Activated CD4-positive, alpha-beta T cell treated with anti-CD3 and anti-CD28 coated beads for 36 hours (primary cell): Measurements from ENCODE around the gene CYP21A2. TPM values are rescaled to one million over a fixed set of nuclear protein-coding genes. Genes with fewer than 3 reads are reported as not detected.
"Not testable (repeated sequence)": the region's sequence is repeated elsewhere in the genome, so short reads cannot be mapped to it uniquely, and the experiment has no call there.

Source experiments
- ATAC-seq: fragments of 200-7000 bp; cut with Tn5 transposase; one replicate; pipeline ENCODE4 v1.10.0; 2021; ENCODE audit warnings: mild to moderate bottlenecking, moderate library complexity
- CTCF ChIA-PET: fragments of 350-600 bp; sonication (Branson Sonifier 250); formaldehyde crosslinking; loops from one replicate; lab custom pipeline; 2021; ENCODE audit warnings: antibody characterized with exemption; lab: Charles Lee
- POLR2A ChIA-PET: fragments of 350-600 bp; sonication (Branson Sonifier 250); formaldehyde crosslinking; loops from one replicate; lab custom pipeline; 2021; ENCODE audit warnings: antibody characterized with exemption, inconsistent platforms; lab: Charles Lee
- DNase-seq: peaks from one replicate; pipeline ENCODE4 v3.0.0-alpha.2; 2020
- H3K27ac Mint-ChIP-seq: one replicate; pipeline ENCODE4 v1.8.0; 2021; ENCODE audit warnings: mixed read lengths
- H3K27me3 Mint-ChIP-seq: one replicate; pipeline ENCODE4 v1.8.0; 2021; ENCODE audit warnings: mixed read lengths
- H3K36me3 Mint-ChIP-seq: one replicate; pipeline ENCODE4 v1.8.0; 2021; ENCODE audit warnings: low read depth, mixed read lengths
- H3K4me1 Mint-ChIP-seq: one replicate; pipeline ENCODE4 v1.8.0; 2021; ENCODE audit warnings: mixed read lengths
- H3K4me3 Mint-ChIP-seq: one replicate; pipeline ENCODE4 v1.8.0; 2021; ENCODE audit warnings: mild to moderate bottlenecking, moderate library complexity, mixed read lengths
- H3K9me3 Mint-ChIP-seq: one replicate; pipeline ENCODE4 v1.8.0; 2021; ENCODE audit warnings: low read depth, mixed read lengths
- intact Hi-C, 2 experiments: fragments of 100-400 bp; cut with DNase I in 1 of 2; cut with micrococcal nuclease in 1 of 2; formaldehyde crosslinking; loops; one replicate each; pipeline versions ENCODE4 v1.14.2 to v1.15.1; 2022 to 2024; cut with DNase I, micrococcal nuclease
- total RNA-seq, 2 experiments: library from RNA; stranded (reverse); gene quantifications; one replicate each; pipeline ENCODE4 v1.2.3, GENCODE V29; 2021

The CYP21A2 gene
- total RNA-seq, 2 experiments from 2014 or later: 0.47 TPM; not detected in 1

DNA sequence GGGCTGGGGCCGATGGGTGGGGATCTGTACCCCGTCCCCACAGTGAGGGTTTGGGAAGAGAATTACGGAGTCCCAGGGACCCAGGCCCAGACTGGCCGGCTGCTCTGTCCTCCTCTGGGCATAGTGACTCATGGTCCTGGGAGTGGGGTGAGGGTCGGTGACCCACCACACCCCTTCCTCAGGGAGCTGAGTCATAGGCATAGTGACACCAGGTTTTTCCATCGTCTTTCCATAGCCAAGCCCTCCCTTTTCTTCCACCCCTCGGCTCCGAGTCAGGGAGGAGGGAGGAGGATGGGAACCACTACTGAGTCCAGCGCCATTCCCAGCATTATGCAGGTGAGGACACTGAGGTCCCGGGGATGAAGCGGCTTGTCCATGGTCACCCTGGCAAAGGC lies 8.9 kb downstream of the CYP21A2 start:
- ATAC-seq (no peak), DNase-seq (no peak)
- intact Hi-C loops: loop anchor here in 1 of 2 experiments (10.0 kb wide), 1 partner anchor 108 kb away; the partner anchor contains the start of genes PPT2 and PRRT1
- ChIA-PET CTCF (interaction anchor here (0.6 to 1.1 kb wide), 4 partner anchors 12 to 82 kb away, joined by 3 to 6 read pairs (median 3); no protein-coding TSS in a partner anchor), POLR2A (no interaction called here)
- H3K9me3 Mint-ChIP-seq: no peaks in the 10 kb centered on the region
- H3K27ac Mint-ChIP-seq: no peak overlapping the region
- no peaks in the 10 kb centered on the region for H3K36me3 Mint-ChIP-seq
- H3K4me3 Mint-ChIP-seq: no peak overlapping the region
- no peaks in the 10 kb centered on the region for H3K27me3 Mint-ChIP-seq
- H3K4me1 Mint-ChIP-seq: peaks cover 3% of the 10 kb centered on the region

DNA sequence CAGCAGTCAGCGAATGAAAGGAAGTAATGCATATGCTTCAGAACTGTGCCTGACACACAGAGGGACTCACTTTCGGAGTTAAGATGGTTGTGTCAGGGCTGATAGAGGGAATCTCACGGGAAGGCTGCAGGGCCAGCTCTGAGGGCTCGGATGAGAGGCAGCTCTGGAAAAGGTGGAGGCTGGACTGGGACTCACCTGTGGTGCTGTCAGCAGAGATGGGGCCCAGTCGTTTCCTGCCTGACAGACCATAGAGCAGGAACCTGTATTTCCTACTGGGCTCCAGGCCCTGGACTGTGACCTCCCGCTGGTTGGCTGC lies 9.3 kb downstream of the CYP21A2 start:
- H3K27me3 Mint-ChIP-seq: no peaks in the 10 kb centered on the region

DNA sequence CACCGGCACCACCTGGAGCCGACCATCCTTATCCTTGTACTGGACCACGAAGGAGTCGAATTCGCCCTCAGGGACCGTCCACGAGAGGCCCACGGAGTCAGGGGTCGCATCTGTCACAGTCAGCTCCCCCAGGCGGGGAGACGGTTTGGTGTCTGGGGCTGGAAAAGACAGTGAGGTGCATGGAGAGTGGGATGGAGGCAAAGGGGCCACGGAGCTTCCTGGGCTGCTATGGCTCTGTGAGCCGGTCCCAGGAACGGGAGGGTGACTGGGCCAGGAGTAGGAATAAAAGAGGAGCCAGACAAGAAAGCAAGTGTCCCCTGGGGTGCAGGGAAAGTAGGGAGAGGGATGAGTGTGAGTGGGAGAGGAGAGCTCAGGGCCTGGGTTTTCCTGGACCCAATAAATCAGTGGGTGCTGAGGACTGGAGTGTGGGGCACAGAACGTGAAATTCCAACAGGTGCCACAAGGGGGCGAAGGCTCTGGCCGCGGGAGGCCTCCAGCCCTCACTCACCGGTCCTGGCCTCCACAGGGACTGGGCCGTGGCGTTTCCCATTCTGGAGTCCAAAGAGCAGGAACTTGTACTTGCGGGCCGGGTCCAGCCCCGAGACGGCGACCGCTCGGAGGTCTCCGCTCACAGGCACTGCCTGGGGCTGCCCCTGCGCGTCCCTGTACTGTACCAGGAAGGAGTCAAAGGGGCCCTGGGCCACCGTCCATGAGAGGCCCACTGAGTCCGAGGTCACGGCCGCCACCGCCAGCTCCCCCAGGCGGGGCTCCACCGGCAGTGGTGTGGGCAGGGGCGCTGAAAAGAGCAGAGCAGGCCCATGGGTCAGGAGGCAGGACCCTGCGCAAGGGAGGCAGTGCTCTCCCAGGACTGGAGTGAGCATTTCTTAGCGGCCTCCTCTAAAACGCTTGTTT lies 9.9 kb downstream of the CYP21A2 start:
- Mint-ChIP-seq H3K4me1 (peaks cover 3% of the 10 kb centered on the region), H3K4me3 (no peak overlapping the region), H3K27ac (no peak overlapping the region), H3K27me3 (no peaks in the 10 kb centered on the region), H3K36me3 (no peaks in the 10 kb centered on the region), H3K9me3 (no peaks in the 10 kb centered on the region)
- DNase-seq (peak; percentile 82), ATAC-seq (peak; percentile 90)
- CTCF ChIA-PET: interaction anchor here (0.5 to 1.5 kb wide), 12 partner anchors 10 to 972 kb away, joined by 3 to 6 read pairs (median 3); partner anchors contain the start of genes CYP21A2, NELFE and SKIC2
- intact Hi-C loops: loop anchor here in 1 of 2 experiments (10.0 kb wide), 1 partner anchor 107 kb away; the partner anchor contains the start of genes PPT2 and PRRT1
- POLR2A ChIA-PET: no interaction called here

More for the DNA sequence above, 9.3 kb downstream of the CYP21A2 start:
- no peak for DNase-seq
- Mint-ChIP-seq H3K4me3 (no peak overlapping the region), H3K27ac (no peak overlapping the region), H3K4me1 (peaks cover 3% of the 10 kb centered on the region), H3K9me3 (no peaks in the 10 kb centered on the region), H3K36me3 (no peaks in the 10 kb centered on the region)
- intact Hi-C loops: loop anchor here in 1 of 2 experiments (10.0 kb wide), 1 partner anchor 107 kb away; the partner anchor contains the start of genes PPT2 and PRRT1
- POLR2A ChIA-PET: no interaction called here
- ATAC-seq: no peak
- CTCF ChIA-PET: interaction anchor here (0.6 to 1.2 kb wide), 9 partner anchors 10 to 817 kb away, joined by 3 to 6 read pairs (median 3); partner anchors contain the start of gene CYP21A2

DNA sequence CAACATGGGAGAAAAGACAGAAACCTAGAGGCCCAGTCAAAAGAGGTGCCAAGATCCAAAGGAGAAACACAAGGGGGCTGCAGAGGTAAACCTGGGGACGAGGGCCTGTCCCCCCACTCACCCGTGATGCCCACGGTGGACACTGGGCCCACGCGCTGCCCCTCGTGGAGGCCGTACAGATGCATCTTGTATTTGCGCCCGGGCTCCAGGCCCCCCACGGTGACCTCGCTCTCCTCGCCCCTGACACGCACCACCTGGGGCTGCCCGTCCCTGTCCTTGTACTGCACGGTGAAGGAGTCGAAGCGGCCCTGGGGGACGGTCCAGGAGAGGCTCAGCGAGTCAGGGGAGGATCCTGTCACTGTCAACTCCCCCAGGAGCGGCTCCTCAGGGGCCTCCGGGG lies 10.9 kb downstream of the CYP21A2 start:
- CTCF ChIA-PET: interaction anchor here (0.6 to 1.5 kb wide), 2 partner anchors 44 to 90 kb away, joined by 3 to 5 read pairs; partner anchors contain the start of genes NELFE and SKIC2
- H3K4me1 Mint-ChIP-seq, ATAC-seq, H3K9me3 Mint-ChIP-seq, H3K27me3 Mint-ChIP-seq, DNase-seq, H3K4me3 Mint-ChIP-seq, POLR2A ChIA-PET, H3K36me3 Mint-ChIP-seq, H3K27ac Mint-ChIP-seq: not testable (repeated sequence)
- intact Hi-C loops: loop anchor here in 1 of 2 experiments (10.0 kb wide), 1 partner anchor 106 kb away; the partner anchor contains the start of genes PPT2 and PRRT1

DNA sequence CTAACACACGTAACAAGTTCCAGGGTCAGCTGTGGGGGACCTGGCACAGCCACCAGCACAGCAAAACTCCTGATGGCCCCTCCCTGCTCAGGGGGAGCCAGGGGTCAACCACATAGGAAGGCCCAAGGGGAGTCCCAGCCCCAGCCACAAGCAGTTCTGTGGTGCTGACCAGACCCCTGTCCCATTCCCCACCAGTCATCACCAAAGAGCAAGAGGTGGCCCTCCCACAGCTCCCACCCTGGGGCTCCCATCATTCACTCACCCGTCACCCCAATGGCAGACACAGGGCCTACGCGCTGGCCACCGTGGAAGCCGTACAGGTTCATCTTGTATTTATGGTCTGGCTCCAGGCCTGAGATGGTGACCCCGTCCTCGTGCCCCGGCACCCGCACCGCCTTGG lies 11.5 kb downstream of the CYP21A2 start:
- intact Hi-C loops: loop anchor here in 1 of 2 experiments (10.0 kb wide), 1 partner anchor 105 kb away; the partner anchor contains the start of genes PPT2 and PRRT1
- H3K27ac Mint-ChIP-seq, DNase-seq, H3K36me3 Mint-ChIP-seq, H3K4me3 Mint-ChIP-seq, CTCF ChIA-PET, ATAC-seq, POLR2A ChIA-PET, H3K27me3 Mint-ChIP-seq, H3K4me1 Mint-ChIP-seq, H3K9me3 Mint-ChIP-seq: not testable (repeated sequence)

DNA sequence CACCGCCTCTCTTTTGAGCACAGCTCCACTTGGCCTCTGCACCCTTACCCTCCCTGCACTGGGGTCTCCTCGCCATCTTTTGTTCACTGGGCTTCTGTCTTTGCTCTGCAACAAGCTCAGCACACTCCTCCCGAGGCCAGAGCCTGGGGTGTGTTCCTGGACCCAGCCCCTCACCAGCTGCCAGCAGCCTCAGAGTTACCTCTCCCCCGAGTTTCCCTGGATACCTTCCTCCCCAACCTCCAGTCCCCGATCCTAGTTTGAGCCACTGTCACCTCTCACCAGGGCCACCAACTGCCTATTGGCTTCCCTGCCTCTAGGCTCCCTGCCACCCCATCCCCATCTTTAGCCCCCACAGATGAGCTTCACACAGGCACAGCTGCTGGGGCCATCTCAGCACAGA lies 12.3 kb downstream of the CYP21A2 start:
- H3K27me3 Mint-ChIP-seq: no peaks in the 10 kb centered on the region
- ChIA-PET CTCF (no interaction called here), POLR2A (no interaction called here)
- DNase-seq: no peak
- no peak overlapping the region for H3K4me3 Mint-ChIP-seq
- H3K9me3 Mint-ChIP-seq: no peaks in the 10 kb centered on the region
- intact Hi-C loops: no loop called here
- H3K4me1 Mint-ChIP-seq: peaks cover 3% of the 10 kb centered on the region
- H3K27ac Mint-ChIP-seq: no peak overlapping the region
- ATAC-seq: no peak
- no peaks in the 10 kb centered on the region for H3K36me3 Mint-ChIP-seq

DNA sequence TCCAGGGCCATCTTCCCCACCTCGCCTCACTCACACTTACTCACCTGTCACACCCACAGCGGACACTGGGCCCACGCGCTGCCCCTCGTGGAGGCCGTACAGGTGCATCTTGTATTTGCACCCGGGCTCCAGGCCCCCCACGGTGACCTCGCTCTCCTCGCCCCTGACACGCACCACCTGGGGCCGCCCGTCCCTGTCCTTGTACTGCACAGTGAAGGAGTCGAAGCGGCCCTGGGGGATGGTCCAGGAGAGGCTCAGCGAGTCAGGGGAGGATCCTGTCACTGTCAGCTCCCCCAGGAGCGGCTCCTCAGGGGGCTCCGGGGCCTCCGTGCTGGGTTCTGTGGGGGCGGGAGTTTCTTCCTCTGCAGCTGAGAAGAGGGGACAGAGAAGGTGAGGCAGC lies 14.4 kb downstream of the CYP21A2 start:
- CTCF ChIA-PET, H3K27me3 Mint-ChIP-seq, POLR2A ChIA-PET, ATAC-seq, H3K36me3 Mint-ChIP-seq, intact Hi-C loops, H3K9me3 Mint-ChIP-seq, H3K27ac Mint-ChIP-seq, H3K4me1 Mint-ChIP-seq, H3K4me3 Mint-ChIP-seq, DNase-seq: not testable (repeated sequence)

DNA sequence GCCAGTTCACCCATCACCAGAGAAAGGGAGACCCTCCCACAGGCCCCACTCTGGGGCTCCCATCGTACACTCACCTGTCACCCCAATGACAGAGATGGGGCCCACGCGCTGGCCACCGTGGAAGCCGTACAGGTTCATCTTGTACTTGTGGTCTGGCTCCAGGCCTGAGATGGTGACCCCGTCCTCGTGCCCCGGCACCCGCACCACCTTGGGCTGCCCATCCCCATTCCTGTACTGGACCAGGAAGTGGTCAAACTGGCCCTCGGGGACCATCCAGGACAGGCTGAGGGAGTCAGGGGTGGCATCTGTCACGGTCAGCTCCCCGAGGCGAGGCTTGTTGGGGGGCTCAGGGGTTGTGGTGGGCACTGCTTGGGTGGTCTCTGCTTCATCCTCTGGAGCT lies 15.1 kb downstream of the CYP21A2 start:
- H3K27me3 Mint-ChIP-seq, CTCF ChIA-PET: not testable (repeated sequence)

DNA sequence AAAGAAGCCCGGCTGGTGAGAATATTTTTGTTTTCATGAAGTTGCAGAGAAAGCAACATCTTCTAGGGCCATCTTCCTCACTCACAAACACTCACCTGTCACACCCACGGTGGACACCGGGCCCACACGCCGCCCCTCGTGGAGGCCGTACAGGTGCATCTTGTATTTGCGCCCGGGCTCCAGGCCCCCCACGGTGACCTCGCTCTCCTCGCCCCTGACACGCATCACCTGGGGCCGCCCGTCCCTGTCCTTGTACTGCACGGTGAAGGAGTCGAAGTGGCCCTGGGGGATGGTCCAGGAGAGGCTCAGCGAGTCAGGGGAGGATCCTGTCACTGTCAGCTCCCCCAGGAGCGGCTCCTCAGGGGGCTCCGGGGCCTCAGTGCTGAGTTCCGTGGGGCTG lies 17.5 kb downstream of the CYP21A2 start:
- H3K27me3 Mint-ChIP-seq, ATAC-seq, H3K4me1 Mint-ChIP-seq, H3K4me3 Mint-ChIP-seq, POLR2A ChIA-PET, DNase-seq, H3K27ac Mint-ChIP-seq, H3K9me3 Mint-ChIP-seq, intact Hi-C loops, H3K36me3 Mint-ChIP-seq: not testable (repeated sequence)
- CTCF ChIA-PET: interaction anchor here (0.6 kb wide), 1 partner anchor 36 kb away, joined by 3 read pairs; no protein-coding TSS in a partner anchor

More for the DNA sequence above, 15.1 kb downstream of the CYP21A2 start:
- H3K27ac Mint-ChIP-seq, ATAC-seq, DNase-seq, H3K9me3 Mint-ChIP-seq, H3K36me3 Mint-ChIP-seq, H3K4me1 Mint-ChIP-seq, H3K4me3 Mint-ChIP-seq, intact Hi-C loops: not testable (repeated sequence)
- POLR2A ChIA-PET: interaction anchor here (0.6 kb wide), 1 partner anchor 1869 kb away, joined by 3 read pairs; no protein-coding TSS in a partner anchor

DNA sequence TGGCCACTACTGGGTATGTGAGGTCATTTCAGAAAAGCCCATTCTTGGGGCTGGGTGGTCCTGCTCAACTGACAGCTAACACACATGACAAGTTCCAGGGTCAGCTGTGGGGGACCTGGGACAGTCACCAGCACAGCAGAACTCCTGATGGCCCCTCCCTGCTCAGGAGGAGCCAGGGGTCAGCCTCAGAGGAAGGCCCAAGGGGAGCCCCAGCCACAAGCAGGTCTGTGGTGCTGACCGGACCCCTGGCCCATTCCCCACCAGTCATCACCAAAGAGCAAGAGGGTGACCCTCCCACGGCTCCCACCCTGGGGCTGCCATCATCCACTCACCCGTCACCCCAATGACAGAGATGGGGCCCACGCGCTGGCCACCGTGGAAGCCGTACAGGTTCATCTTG lies 18.0 kb downstream of the CYP21A2 start:
- Mint-ChIP-seq H3K27me3 (no peaks in the 10 kb centered on the region), H3K4me1 (no peaks in the 10 kb centered on the region), H3K4me3 (no peak overlapping the region), H3K27ac (no peak overlapping the region), H3K36me3 (no peaks in the 10 kb centered on the region), H3K9me3 (no peaks in the 10 kb centered on the region)
- DNase-seq: no peak
- intact Hi-C loops: no loop called here
- CTCF ChIA-PET: interaction anchor here (0.6 kb wide), 1 partner anchor 35 kb away, joined by 3 read pairs; no protein-coding TSS in a partner anchor
- ATAC-seq: no peak
- POLR2A ChIA-PET: no interaction called here

DNA sequence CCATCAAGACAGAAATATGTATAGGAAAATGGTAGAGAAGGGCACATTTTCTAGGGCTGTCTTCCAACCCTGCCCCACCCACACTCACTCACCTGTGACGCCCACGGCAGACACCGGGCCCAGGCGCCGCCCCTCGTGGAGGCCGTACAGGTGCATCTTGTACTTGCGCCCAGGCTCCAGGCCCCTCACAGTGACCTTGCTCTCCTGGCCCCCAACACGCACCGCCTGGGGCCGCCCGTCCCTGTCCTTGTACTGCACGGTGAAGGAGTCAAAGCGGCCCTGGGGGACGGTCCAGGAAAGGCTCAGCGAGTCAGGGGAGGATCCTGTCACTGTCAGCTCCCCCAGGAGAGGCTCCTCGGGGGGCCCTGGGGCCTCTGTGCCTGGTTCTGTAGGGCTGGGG lies 19.8 kb downstream of the CYP21A2 start:
- no peak overlapping the region for H3K27ac Mint-ChIP-seq
- ATAC-seq: no peak
- ChIA-PET CTCF (interaction anchor here (0.6 kb wide), 1 partner anchor 181 kb away, joined by 3 read pairs; no protein-coding TSS in a partner anchor), POLR2A (no interaction called here)
- intact Hi-C loops: no loop called here
- H3K4me1 Mint-ChIP-seq: no peaks in the 10 kb centered on the region
- H3K4me3 Mint-ChIP-seq: no peak overlapping the region
- DNase-seq: no peak
- no peaks in the 10 kb centered on the region for H3K36me3 Mint-ChIP-seq
- no peaks in the 10 kb centered on the region for H3K27me3 Mint-ChIP-seq
- H3K9me3 Mint-ChIP-seq: no peaks in the 10 kb centered on the region
